NOMO-1 treated with dmso at 0.1 percent for 144 hours (cell line): ENCODE results near the gene HSPG2.
A peak's percentile ranks its signal among the peaks of the same experiment; 100 is the strongest.
"Not testable (repeated sequence)": the region's sequence is repeated elsewhere in the genome, so short reads cannot be mapped to it uniquely, and the experiment has no call there.

Experiments used
- DNase-seq: peaks from one replicate; lab custom pipeline; 2025; ENCODE audit not compliant: unreplicated experiment; lab: John Stamatoyannopoulos, UW

Gene HSPG2

GRCh38 chr1:21914880-21915640, 22.1 kb downstream of the HSPG2 start:
- no peak for DNase-seq

GRCh38 chr1:21914450-21914849, 22.7 kb downstream of the HSPG2 start:
- DNase-seq, result no peak

- no peak for DNase-seq
These were observed 23.3 kb downstream of the HSPG2 start for GRCh38 chr1:21913763-21914162.

- no peak for DNase-seq
These were observed 23.9 kb downstream of the HSPG2 start for GRCh38 chr1:21913258-21913657.

DNA sequence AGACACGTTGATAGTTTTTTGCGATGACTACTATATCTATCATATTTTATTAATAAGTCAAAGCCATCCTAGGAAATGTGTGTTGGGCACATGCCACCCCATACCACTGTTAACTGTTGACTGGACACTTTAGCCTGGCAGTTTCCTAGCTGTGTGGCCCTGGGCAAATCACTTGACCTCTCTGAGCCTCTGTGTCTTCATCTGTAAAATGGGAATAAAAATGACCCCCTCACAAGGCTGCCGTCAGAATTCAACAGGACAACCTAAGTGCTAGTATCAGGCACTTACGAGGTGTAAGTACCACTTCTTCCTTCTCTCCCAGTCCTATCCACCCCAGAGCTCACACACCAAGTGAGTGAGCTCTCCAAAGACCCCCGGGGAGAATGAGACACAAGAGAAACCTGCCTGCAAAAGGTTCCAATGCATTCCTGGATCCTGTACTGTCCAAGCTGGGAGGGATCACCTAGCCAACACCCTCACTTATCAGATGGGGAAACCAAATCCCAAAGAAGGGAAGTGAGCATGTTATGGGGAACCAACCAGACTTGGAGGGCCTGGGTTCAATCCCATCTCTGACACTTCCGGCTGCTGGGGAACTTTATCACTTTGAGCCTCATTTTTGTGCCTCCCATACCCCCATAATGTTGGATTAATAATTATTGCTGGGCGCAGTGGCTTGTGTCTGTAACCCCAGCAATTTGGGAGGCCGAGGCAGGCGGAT, 24.9 kb downstream of the HSPG2 start:
- DNase-seq, result no peak

DNA sequence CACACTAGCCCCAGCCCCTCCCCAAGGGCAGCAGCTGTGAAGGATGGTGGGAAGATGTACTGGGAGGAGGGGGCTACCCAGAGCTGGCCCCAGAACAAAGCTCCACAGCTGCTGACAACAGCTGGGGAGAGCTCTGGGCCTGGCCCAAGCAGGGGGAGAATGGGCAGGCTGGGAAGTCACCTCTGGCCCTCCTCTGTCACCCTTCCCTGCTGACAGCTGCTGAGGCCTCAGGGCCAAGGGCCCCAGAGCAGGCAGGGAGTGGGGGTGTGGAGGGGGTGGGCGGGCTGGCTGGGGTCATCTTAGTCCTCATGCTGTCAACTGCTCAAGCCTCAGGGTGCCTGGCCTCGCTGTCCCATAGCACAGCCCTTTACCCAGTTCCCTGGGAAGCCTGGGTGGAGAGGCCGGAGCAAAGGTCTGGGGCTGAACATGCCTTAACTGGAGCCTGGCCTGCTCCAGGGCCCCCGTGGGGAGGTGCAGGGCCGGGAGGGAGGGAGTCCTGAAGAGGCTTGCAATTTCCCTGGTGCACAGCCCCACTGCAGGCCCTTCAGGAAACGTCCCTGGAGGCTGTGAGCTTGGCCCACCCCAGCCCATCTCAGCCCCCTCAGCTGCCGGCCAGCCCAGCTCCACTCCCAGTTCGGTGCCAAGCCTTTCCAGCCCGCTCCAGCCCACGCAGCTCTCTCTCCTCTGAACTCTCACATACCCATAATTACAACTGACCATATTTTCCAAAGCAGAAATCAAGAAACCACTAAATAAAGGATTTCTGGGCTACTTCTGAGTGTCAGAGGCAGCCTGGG, 25.7 kb downstream of the HSPG2 start:
- no peak for DNase-seq

DNA sequence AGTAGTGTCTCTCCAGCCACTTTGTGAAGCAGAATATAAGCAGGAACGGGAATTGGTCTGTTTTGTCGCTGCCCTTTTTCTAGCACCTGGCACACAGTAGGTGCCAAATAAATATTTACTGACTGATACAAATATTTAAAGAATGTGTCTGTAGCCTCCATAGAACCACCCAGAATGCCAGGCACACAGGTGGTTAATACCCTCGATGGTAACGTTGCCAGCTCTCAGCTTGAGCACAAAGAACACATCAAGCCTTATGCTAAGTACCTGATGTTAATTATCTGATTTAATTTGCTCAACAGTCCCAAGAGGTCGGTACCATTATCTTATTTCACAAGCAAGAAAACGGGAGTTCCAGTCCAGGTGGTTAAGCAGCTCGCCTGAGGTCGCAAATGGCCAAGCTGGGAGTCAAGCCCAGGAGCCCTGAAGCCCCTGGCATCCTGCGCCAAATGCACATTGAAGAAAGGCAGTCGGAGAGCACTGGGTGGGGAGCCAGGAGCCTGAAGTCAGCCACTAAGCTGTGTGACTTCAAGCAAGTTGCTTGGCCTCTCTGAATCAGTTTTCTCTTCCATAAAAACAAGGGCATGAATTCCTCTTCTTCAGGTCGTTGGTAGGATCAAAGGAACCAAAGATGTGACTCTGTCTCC, 26.4 kb downstream of the HSPG2 start:
- DNase-seq, result no peak

DNA sequence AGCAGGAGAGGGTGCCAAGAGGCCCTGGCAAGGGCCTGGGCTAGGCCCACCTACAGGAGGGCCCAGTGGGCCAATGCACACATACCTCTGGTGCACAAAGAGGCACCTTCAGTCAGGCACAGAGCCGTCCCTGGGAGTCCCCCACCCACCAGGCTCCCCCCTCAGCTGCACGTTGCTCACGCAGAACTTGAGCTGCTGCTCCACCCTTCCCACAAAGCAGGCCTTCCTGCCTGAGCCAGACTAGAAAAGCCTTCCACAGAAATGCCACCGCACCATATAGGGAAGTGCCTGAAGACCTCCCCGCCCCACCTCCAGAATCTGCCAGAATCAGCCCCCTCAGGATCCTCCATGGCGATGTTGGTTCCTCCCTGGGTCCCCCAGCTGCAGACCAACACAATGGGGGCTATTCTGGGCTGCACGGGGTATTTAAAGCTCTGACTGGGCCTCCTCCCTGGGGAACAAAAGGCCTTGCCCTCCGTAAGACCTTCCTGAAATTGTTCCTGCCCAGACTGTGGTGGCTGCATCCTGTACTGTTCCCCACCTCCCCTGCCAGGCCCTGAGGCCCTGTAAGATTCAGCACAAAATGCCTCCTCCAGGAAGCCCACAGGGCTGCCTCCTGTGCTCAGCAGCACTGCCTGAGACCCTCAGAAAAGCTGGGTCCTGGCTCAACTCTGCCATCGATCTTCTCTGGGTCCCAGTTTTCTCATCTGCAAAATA, 27.2 kb downstream of the HSPG2 start:
- DNase-seq, result peak; percentile 63

GRCh38 chr1:21909286-21909759, 27.8 kb downstream of the HSPG2 start:
- DNase-seq, result no peak

GRCh38 chr1:21907737-21908534, 29.2 kb downstream of the HSPG2 start:
- not testable (repeated sequence) for DNase-seq

DNA sequence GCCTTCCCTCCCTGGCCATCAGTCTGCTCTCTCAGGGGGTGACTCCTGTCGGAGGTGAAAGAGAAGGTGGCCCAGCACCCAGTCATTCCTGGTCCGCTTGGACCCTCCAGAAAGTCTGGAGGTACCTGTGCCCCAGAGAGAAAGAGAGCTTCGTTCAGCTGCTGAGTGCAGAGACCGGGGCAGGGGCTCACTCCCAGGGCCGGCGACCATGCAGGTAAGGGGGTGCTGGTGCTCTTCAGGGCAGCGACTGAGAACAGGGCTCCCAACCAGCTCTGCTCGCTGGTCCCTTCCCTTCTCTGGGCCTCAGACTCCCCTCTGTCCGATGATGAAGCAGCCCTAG, 30.1 kb downstream of the HSPG2 start:
- no peak for DNase-seq

GRCh38 chr1:21906173-21907078, 30.7 kb downstream of the HSPG2 start:
- DNase-seq, result no peak

DNA sequence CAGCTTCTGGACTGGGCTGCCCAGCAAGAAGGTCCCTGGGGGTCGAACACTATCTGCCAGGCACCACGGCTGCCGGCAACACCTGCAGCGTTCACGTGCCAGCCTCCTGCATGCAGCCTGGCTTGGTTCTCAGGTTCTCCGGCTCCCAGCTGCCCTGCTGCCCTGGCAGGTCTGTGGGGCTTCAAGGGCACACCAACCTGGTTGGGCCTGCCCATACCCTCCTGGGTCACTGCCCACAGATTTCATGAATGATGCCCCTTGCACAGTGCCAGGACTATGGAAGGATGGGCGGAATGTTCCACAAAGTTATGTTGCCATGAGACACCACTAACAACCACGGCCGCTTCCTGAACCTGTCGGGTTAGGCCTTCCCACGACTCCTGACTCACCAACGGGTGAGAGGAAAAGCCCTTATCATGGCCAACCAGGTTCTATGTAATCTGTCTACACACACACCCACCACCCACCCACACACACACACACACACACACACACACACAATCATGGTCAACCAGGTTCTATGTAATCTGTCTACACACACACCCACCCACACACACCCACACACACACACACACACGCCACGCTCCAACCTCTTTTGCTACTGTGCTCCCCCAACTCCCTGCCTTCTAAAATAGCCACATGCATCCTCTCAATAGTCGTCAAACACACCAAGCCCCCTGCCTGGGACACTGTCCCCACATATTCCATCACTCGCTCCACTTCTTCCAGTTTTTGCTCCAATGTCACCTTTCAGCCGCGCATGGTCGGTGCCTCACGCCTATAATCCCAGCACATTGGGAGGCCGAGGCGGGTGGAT, 32.2 kb downstream of the HSPG2 start:
- DNase-seq, result no peak

DNA sequence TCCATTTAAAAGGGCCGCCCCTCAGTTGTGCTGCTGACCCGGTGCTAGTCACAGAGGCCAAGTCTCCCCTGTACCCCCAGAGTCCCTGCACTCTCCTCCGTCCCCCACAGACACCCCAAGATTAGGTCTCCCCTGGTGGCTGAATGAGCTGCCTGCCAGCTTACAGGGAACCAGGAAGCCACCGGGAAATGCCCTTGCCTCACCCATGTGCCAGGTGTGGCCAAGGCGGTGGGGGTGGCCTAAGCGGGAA, 32.7 kb downstream of the HSPG2 start:
- DNase-seq, result no peak

GRCh38 chr1:21903638-21904453, 33.3 kb downstream of the HSPG2 start:
- DNase-seq, result no peak

DNA sequence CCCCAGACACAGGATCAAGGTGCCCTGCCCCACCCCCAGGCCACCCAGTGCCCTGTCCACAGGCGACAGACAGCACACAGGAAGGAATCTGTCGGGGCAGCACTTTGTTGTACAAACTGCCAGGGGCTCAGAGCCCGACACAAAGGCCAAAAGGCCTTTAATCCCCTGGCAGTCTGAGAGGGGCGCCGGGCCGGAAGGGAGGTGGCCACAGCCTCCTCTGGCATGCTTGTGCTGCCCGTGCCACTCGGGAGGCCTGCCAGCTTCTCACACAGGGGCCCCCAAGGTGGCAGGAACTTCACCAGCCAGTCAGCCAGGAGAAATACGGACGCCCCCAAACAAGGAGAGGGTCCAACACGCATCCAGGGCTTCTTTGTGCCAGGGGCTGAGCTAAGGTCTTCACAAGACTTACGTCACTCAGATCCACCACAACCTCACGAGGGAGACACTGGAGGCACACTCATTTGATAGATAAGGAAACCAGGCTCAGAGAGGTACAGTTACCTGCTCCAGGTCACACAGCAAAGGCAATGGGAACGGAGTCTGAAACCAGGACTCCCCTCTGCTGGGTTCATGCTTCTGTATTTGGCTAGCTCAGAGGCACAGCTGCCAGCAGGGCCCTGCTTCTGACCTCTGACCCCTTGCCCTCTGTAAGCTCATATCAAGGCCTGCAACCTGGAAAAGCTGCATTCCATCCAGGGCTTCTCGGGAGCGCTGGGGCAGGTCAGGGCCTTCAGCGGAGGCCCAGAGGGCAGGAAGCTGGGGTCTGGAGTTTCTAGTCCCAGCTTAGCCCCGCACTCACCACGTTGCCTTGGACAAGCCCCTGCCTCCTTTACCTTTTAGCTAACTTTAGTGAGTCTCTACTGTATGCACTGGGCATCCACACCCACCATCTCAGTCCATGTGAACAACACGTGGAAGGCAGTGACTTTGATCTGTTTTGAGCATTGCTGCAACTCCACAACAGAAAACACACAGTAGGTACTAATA, 34.8 kb downstream of the HSPG2 start:
- no peak for DNase-seq
